ENCODE data around the gene GUSB.

GUSB gene

GRCh38 chr7:65915921-65916657 lies 65.9 kb downstream of the GUSB start:
- DNase-seq (ENCODE audit: insufficient read length) (no peak), FAIRE-seq (no peak)
- TF ChIP-seq TAF1 (IDR thresholded peaks at IDR 0.05; ENCODE audit: borderline replicate concordance, low read depth, low read length), result no peak
- TF ChIP-seq POLR2AphosphoS5 (IDR thresholded peaks at IDR 0.05; ENCODE audit: low read depth, low read length), result no peak
- TF ChIP-seq POLR2A (IDR thresholded peaks at IDR 0.05; ENCODE audit: low read depth, low read length), result no peak

GRCh38 chr7:65912237-65912636 lies 69.8 kb downstream of the GUSB start:
- DNase-seq (ENCODE audit: insufficient read length), result no peak
- TF ChIP-seq POLR2AphosphoS5 (IDR thresholded peaks at IDR 0.05; ENCODE audit: low read depth, low read length) (no peak), TAF1 (IDR thresholded peaks at IDR 0.05; ENCODE audit: borderline replicate concordance, low read depth, low read length) (no peak), POLR2A (IDR thresholded peaks at IDR 0.05; ENCODE audit: low read depth, low read length) (no peak)
- no peak for FAIRE-seq
